SU-DHL-6 (cell line): ENCODE results near the gene PIP5K1B.

Experiments used
- H2AFZ ChIP-seq: fragments of 200-600 bp; sonication (generic); 2 replicates; pipeline ENCODE4 v1.6.1; 2014; ENCODE audit warnings: low read depth, mild to moderate bottlenecking, moderate library complexity, mixed read lengths, antibody characterized with exemption, low read length; ENCODE audit not compliant: severe bottlenecking
- H3F3A ChIP-seq: fragments of 200-600 bp; shearing (Covaris generic); 2 replicates; pipeline ENCODE4 v1.6.0; 2016; ENCODE audit warnings: antibody characterized with exemption, mild to moderate bottlenecking; ENCODE audit not compliant: insufficient read depth
- H3K27ac ChIP-seq: fragments of 200-600 bp; sonication (generic); 2 replicates; pipeline ENCODE4 v1.5.1; 2016; ENCODE audit warnings: low read depth, mild to moderate bottlenecking, low read length, moderate library complexity, mixed read lengths
- H3K27me3 ChIP-seq: fragments of 200-600 bp; sonication (generic), shearing (Covaris generic); 2 replicates; pipeline ENCODE4 v1.6.0; 2014; ENCODE audit warnings: mild to moderate bottlenecking, low read length
- H3K36me3 ChIP-seq: fragments of 200-600 bp; sonication (generic); 2 replicates; pipeline ENCODE4 v1.6.1; 2014; ENCODE audit warnings: mild to moderate bottlenecking, low read length, mixed read lengths
- H3K4me2 ChIP-seq: fragments of 300-600, 200-600 bp; shearing (Covaris generic), sonication (generic); 2 replicates; pipeline ENCODE4 v1.6.0; 2014; ENCODE audit warnings: low read length, low read depth, mild to moderate bottlenecking; ENCODE audit not compliant: poor library complexity, severe bottlenecking
- H3K4me3 ChIP-seq: fragments of 200-600 bp; sonication (generic); 2 replicates; pipeline ENCODE4 v1.5.1; 2014; ENCODE audit warnings: antibody characterized with exemption, low read length, mild to moderate bottlenecking, mixed read lengths; ENCODE audit not compliant: insufficient read depth, poor library complexity, severe bottlenecking
- H3K79me2 ChIP-seq: fragments of 200-600 bp; sonication (generic); 2 replicates; pipeline ENCODE4 v1.6.1; 2014; ENCODE audit warnings: mild to moderate bottlenecking, low read length, moderate library complexity; ENCODE audit not compliant: insufficient read depth
- H3K9ac ChIP-seq: fragments of 200-600 bp; sonication (generic); 2 replicates; pipeline ENCODE4 v1.7.0; 2014; ENCODE audit warnings: mild to moderate bottlenecking, low read length
- H3K9me2 ChIP-seq: fragments of 200-600 bp; sonication (generic); replicated peaks from 2 replicates; pipeline ENCODE4 v1.6.1; 2014; ENCODE audit warnings: low read length; ENCODE audit not compliant: insufficient read depth
- H3K9me3 ChIP-seq: fragments of 200-600 bp; sonication (generic); 2 replicates; pipeline ENCODE4 v1.6.1; 2014; ENCODE audit warnings: low read length, mixed read lengths; ENCODE audit not compliant: insufficient read depth
- H4K20me1 ChIP-seq: fragments of 200-600 bp; sonication (generic); 2 replicates; pipeline ENCODE4 v1.6.1; 2014; ENCODE audit warnings: low read depth, mild to moderate bottlenecking, antibody characterized with exemption, low read length, moderate library complexity, mixed read lengths
- CTCF ChIP-seq: fragments of 200-600 bp; sonication (generic); IDR thresholded peaks from one replicate; pipeline ENCODE4 v1.5.1; 2017; ENCODE audit warnings: antibody characterized with exemption, mild to moderate bottlenecking, low read length, moderate library complexity; ENCODE audit not compliant: insufficient read depth, poor library complexity, severe bottlenecking
- EZH2phosphoT487 ChIP-seq: fragments of 200-600 bp; sonication (generic), shearing (Covaris generic); conservative IDR thresholded peaks from 2 replicates; pipeline ENCODE4 v1.6.1; 2018; ENCODE audit warnings: mild to moderate bottlenecking, antibody characterized with exemption, low read length, moderate library complexity, mixed read lengths

PIP5K1B gene

GRCh38 chr9:68975365-68976043 is 270.5 kb downstream of the PIP5K1B start:
- Histone ChIP-seq H4K20me1 (no peaks in the 10 kb centered on the region), H3K36me3 (no peaks in the 10 kb centered on the region), H3K27ac (no peak overlapping the region), H2AFZ (no peak overlapping the region), H3K4me3 (no peak overlapping the region), H3K27me3 (no peaks in the 10 kb centered on the region), H3K9me3 (no peaks in the 10 kb centered on the region), H3F3A (no peaks in the 10 kb centered on the region), H3K9me2 (no peaks in the 10 kb centered on the region), H3K4me2 (no peak overlapping the region), H3K9ac (no peak overlapping the region), H3K79me2 (no peaks in the 10 kb centered on the region)
- no peak for TF ChIP-seq EZH2phosphoT487
- TF ChIP-seq CTCF = no peak

- Histone ChIP-seq H3K4me3 (no peak overlapping the region), H3K4me2 (no peak overlapping the region), H3K36me3 (no peaks in the 10 kb centered on the region), H3K9me2 (no peaks in the 10 kb centered on the region), H3K27me3 (no peaks in the 10 kb centered on the region), H3K9ac (no peak overlapping the region), H4K20me1 (no peaks in the 10 kb centered on the region), H3K27ac (no peak overlapping the region), H3K9me3 (no peaks in the 10 kb centered on the region), H3K79me2 (no peaks in the 10 kb centered on the region), H3F3A (no peaks in the 10 kb centered on the region), H2AFZ (no peak overlapping the region)
- TF ChIP-seq EZH2phosphoT487 (no peak), CTCF (no peak)
These were observed 273.0 kb downstream of the PIP5K1B start for GRCh38 chr9:68978066-68978465.

GRCh38 chr9:68978501-68978900 is 273.5 kb downstream of the PIP5K1B start:
- no peaks in the 10 kb centered on the region for H3K27me3 ChIP-seq

More at GRCh38 chr9:68978501-68978900, 273.5 kb downstream of the PIP5K1B start:
- Histone ChIP-seq H3K9ac (no peak overlapping the region), H3K79me2 (no peaks in the 10 kb centered on the region), H3K9me3 (no peaks in the 10 kb centered on the region), H3K9me2 (no peaks in the 10 kb centered on the region), H3K4me3 (no peak overlapping the region), H3F3A (no peaks in the 10 kb centered on the region), H2AFZ (no peak overlapping the region), H3K4me2 (no peak overlapping the region), H4K20me1 (no peaks in the 10 kb centered on the region), H3K27ac (no peak overlapping the region), H3K36me3 (no peaks in the 10 kb centered on the region)
- TF ChIP-seq CTCF = no peak
- TF ChIP-seq EZH2phosphoT487 = no peak
